Activated CD8-positive, alpha-beta memory T cell treated with anti-CD3 and anti-CD28 coated beads, Interleukin-2, amount 50 U/mL, for 1 hour (primary cell): Measurements from ENCODE around the gene HAGH.

Experiments
- DNase-seq: peaks from one replicate; pipeline ENCODE4 v3.0.0-alpha.2; 2020; ENCODE audit errors: extremely low read depth

The HAGH gene

GRCh38 chr16:1762196-1762878 is 64.3 kb downstream of the HAGH start:
- no peak for DNase-seq

- DNase-seq, result no peak
These were observed 64.9 kb downstream of the HAGH start for GRCh38 chr16:1761751-1762150.

GRCh38 chr16:1760911-1761310 is 65.7 kb downstream of the HAGH start:
- no peak for DNase-seq

GRCh38 chr16:1759511-1759910 is 67.1 kb downstream of the HAGH start:
- no peak for DNase-seq

- no peak for DNase-seq
These were observed 67.7 kb downstream of the HAGH start for GRCh38 chr16:1758923-1759322.

GRCh38 chr16:1757714-1758461 is 68.7 kb downstream of the HAGH start:
- DNase-seq, result no peak
